Glutamatergic neuron (in vitro differentiated cells): ENCODE data around the gene NUCB2. TPM values are rescaled to one million over a fixed set of nuclear protein-coding genes. Genes with fewer than 3 reads are reported as not detected.

ENCODE experiments used
- DNase-seq: peaks from one replicate; pipeline ENCODE4 v3.0.0; 2022
- H3K27ac Mint-ChIP-seq: one replicate; pipeline ENCODE4 v1.8.0; 2020; ENCODE audit warnings: mild to moderate bottlenecking, mixed read lengths, inconsistent platforms; ENCODE audit not compliant: unreplicated experiment
- H3K27me3 Mint-ChIP-seq: one replicate; pipeline ENCODE4 v1.8.0; 2020; ENCODE audit warnings: mild to moderate bottlenecking, moderate library complexity, mixed read lengths, inconsistent platforms; ENCODE audit not compliant: unreplicated experiment
- H3K36me3 Mint-ChIP-seq: one replicate; pipeline ENCODE4 v1.8.0; 2020; ENCODE audit warnings: mild to moderate bottlenecking, mixed read lengths, inconsistent platforms; ENCODE audit not compliant: unreplicated experiment
- H3K4me1 Mint-ChIP-seq: one replicate; pipeline ENCODE4 v1.8.0; 2020; ENCODE audit warnings: mild to moderate bottlenecking, low read depth, mixed read lengths, inconsistent platforms; ENCODE audit not compliant: unreplicated experiment
- H3K4me3 Mint-ChIP-seq: one replicate; pipeline ENCODE4 v1.8.0; 2020; ENCODE audit warnings: mild to moderate bottlenecking, mixed read lengths, inconsistent platforms; ENCODE audit not compliant: unreplicated experiment
- H3K9me3 Mint-ChIP-seq: one replicate; pipeline ENCODE4 v1.8.0; 2020; ENCODE audit warnings: mild to moderate bottlenecking, moderate library complexity, mixed read lengths, inconsistent platforms; ENCODE audit not compliant: unreplicated experiment
- total RNA-seq: library from RNA; stranded (reverse); fragmentation: NEBNext Ultra II Directional; extraction: Animal tissue kit (Norgen Biotek cat#: 25700); gene quantifications from one replicate; pipeline ENCODE4 v1.2.1, GENCODE V29; 2021; ENCODE audit not compliant: unreplicated experiment
- TF ChIP-seq, protein P1 (sequence below): fragments of 200-600 bp; sonication (generic); IDR thresholded peaks from one replicate; pipeline ENCODE4 v1.5.0; 2021; ENCODE audit not compliant: partially characterized antibody, unreplicated experiment

Gene NUCB2
- total RNA-seq, 1 donor from 2014 or later, result 11.5 TPM

DNA sequence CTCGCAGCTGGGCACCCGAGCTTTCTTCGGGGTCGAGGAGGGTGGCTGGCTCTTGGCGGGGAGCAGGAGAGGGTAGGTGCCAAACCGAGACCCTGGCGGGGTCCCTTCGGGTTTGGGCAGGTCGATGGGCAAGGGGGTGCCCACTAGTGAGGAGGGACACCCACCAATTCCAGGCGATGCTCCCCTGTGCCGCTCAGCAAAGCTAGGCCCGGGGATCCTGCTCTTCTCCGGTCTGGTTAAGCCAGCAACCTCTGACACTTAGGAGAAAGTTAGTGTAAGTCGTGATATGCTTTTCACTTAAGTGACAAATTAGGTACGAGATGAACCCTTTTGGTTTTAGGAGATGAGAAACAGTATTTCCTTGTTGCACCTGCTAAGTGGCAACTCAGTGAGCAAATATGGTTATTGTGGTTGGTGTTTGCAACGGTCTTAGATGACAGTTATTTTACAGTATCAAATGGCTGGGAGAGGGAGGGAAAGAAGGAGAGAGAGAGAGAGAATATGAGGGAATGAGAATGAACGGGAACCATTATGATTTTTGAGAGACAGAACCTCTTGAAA lies 565 bp downstream of the NUCB2 start:
- peaks cover 2% of the 10 kb centered on the region for H3K4me1 Mint-ChIP-seq
- no peak overlapping the region for H3K27ac Mint-ChIP-seq
- TF ChIP-seq, protein P1, sequence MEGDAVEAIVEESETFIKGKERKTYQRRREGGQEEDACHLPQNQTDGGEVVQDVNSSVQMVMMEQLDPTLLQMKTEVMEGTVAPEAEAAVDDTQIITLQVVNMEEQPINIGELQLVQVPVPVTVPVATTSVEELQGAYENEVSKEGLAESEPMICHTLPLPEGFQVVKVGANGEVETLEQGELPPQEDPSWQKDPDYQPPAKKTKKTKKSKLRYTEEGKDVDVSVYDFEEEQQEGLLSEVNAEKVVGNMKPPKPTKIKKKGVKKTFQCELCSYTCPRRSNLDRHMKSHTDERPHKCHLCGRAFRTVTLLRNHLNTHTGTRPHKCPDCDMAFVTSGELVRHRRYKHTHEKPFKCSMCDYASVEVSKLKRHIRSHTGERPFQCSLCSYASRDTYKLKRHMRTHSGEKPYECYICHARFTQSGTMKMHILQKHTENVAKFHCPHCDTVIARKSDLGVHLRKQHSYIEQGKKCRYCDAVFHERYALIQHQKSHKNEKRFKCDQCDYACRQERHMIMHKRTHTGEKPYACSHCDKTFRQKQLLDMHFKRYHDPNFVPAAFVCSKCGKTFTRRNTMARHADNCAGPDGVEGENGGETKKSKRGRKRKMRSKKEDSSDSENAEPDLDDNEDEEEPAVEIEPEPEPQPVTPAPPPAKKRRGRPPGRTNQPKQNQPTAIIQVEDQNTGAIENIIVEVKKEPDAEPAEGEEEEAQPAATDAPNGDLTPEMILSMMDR, result no peak
- peak overlapping the region; percentile 89 for H3K4me3 Mint-ChIP-seq
- H3K9me3 Mint-ChIP-seq, result peaks cover 2% of the 10 kb centered on the region
- no peak for DNase-seq
- H3K27me3 Mint-ChIP-seq, result no peaks in the 10 kb centered on the region
- H3K36me3 Mint-ChIP-seq, result no peaks in the 10 kb centered on the region

GRCh38 chr11:17280494-17281127 lies 4.1 kb downstream of the NUCB2 start:
- no peak overlapping the region for H3K27ac Mint-ChIP-seq
- no peak overlapping the region for H3K4me3 Mint-ChIP-seq
- no peak for DNase-seq
- peaks cover 2% of the 10 kb centered on the region for H3K4me1 Mint-ChIP-seq
- H3K36me3 Mint-ChIP-seq, result no peaks in the 10 kb centered on the region
- TF ChIP-seq, protein P1, result no peak
- no peaks in the 10 kb centered on the region for H3K27me3 Mint-ChIP-seq
- peaks cover 2% of the 10 kb centered on the region for H3K9me3 Mint-ChIP-seq

GRCh38 chr11:17286332-17286731 lies 9.8 kb downstream of the NUCB2 start:
- no peaks in the 10 kb centered on the region for H3K9me3 Mint-ChIP-seq
- no peaks in the 10 kb centered on the region for H3K27me3 Mint-ChIP-seq
- H3K36me3 Mint-ChIP-seq, result no peaks in the 10 kb centered on the region
- H3K27ac Mint-ChIP-seq, result no peak overlapping the region
- DNase-seq, result no peak
- H3K4me3 Mint-ChIP-seq, result no peak overlapping the region
- no peaks in the 10 kb centered on the region for H3K4me1 Mint-ChIP-seq
- TF ChIP-seq, protein P1, result no peak

- H3K9me3 Mint-ChIP-seq, result no peaks in the 10 kb centered on the region
- TF ChIP-seq, protein P1, result no peak
- no peaks in the 10 kb centered on the region for H3K36me3 Mint-ChIP-seq
- no peak overlapping the region for H3K4me3 Mint-ChIP-seq
- H3K27me3 Mint-ChIP-seq, result no peaks in the 10 kb centered on the region
- DNase-seq, result no peak
- no peak overlapping the region for H3K27ac Mint-ChIP-seq
- no peaks in the 10 kb centered on the region for H3K4me1 Mint-ChIP-seq
Measured at GRCh38 chr11:17287058-17287457, 10.5 kb downstream of the NUCB2 start.

DNA sequence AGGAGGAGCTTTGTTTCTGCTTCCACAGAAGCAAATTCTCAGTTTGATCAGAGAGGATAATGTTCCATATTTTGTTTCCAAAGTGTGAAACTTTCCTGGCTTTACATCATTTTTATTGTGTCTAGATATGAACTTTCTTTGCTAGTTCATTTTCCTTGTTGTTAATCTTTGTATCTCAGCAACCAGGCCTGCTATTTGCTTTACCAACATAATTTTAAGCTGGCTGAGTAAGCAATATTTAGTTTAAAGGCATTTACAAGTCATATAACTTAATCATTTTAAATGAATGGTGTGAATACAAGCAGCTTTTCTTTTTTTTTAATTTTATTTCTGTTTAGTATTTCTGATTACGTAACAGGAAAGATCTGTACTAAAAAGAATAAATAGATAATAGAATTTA lies 15.2 kb downstream of the NUCB2 start:
- H3K9me3 Mint-ChIP-seq, result no peaks in the 10 kb centered on the region
- H3K27ac Mint-ChIP-seq, result no peak overlapping the region
- H3K4me3 Mint-ChIP-seq, result no peak overlapping the region
- H3K4me1 Mint-ChIP-seq, result no peaks in the 10 kb centered on the region
- TF ChIP-seq, protein P1, result no peak
- no peaks in the 10 kb centered on the region for H3K27me3 Mint-ChIP-seq
- H3K36me3 Mint-ChIP-seq, result no peaks in the 10 kb centered on the region
- DNase-seq, result no peak
